Measurements from ENCODE around the gene PITHD1. TPM values are rescaled to one million over a fixed set of nuclear protein-coding genes. Genes with fewer than 3 reads are reported as not detected.

Gene PITHD1
- total and polyA plus RNA-seq, 10 of the 15 experiments (the other 5 are each of a cell fraction or from before 2014, with no cell fraction given), result 23.7 to 82.2 (median 67.0) TPM

DNA sequence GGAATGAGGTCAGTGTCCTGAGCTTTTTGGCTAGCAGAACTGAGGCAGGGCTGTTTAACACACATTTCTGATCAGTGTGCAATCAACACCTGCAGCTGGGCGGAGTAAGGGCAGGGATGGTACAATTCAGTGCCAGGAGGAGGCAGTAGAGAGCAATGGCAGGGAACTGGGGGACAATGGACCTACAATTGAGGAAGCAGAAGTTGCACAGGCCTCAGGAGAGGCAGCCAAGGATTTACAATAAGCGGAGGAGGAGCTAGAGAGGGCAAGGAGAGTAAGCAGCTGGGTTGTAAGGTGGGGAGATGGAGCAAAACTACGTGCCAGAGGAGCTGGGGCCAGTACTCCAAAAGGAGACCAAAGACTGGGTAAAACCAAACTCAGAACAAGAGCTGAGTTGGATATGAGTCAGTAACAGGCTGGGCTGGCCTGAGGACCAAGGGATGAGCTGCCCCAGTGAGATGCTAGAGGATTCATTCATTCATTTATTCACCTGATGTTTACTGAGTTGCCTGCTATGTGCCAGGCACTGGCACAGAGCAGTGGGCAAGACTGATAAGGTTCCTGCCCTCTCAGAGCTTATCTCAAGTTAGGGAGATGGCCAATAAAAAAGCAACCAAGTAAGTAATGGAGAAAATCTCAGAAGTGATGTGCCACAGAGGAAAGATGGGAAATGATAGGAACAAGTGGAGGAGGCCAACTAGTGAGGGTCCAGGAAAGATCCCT, 32.8 kb downstream of the PITHD1 start (continued):
- TF ChIP-seq, protein P1, sequence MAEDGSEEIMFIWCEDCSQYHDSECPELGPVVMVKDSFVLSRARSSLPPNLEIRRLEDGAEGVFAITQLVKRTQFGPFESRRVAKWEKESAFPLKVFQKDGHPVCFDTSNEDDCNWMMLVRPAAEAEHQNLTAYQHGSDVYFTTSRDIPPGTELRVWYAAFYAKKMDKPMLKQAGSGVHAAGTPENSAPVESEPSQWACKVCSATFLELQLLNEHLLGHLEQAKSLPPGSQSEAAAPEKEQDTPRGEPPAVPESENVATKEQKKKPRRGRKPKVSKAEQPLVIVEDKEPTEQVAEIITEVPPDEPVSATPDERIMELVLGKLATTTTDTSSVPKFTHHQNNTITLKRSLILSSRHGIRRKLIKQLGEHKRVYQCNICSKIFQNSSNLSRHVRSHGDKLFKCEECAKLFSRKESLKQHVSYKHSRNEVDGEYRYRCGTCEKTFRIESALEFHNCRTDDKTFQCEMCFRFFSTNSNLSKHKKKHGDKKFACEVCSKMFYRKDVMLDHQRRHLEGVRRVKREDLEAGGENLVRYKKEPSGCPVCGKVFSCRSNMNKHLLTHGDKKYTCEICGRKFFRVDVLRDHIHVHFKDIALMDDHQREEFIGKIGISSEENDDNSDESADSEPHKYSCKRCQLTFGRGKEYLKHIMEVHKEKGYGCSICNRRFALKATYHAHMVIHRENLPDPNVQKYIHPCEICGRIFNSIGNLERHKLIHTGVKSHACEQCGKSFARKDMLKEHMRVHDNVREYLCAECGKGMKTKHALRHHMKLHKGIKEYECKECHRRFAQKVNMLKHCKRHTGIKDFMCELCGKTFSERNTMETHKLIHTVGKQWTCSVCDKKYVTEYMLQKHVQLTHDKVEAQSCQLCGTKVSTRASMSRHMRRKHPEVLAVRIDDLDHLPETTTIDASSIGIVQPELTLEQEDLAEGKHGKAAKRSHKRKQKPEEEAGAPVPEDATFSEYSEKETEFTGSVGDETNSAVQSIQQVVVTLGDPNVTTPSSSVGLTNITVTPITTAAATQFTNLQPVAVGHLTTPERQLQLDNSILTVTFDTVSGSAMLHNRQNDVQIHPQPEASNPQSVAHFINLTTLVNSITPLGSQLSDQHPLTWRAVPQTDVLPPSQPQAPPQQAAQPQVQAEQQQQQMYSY (CRISPR knock-in tag; IDR thresholded peaks at IDR 0.05), result no peak
- TF ChIP-seq CHD2 (IDR thresholded peaks at IDR 0.05; ENCODE audit: borderline replicate concordance, low read depth, low read length) (no peak), TCF12 (IDR thresholded peaks at IDR 0.05; ENCODE audit: low read depth, low read length) (0 out of 2 replicates have a peak, but pooled peaks have one; percentile 40), PML (IDR thresholded peaks at IDR 0.05; ENCODE audit: low read length) (no peak), TCF7 (IDR thresholded peaks at IDR 0.05; ENCODE audit: borderline replicate concordance) (no peak), RUNX3 (IDR thresholded peaks at IDR 0.05; ENCODE audit: low read length) (no peak), NR2C2 (IDR thresholded peaks at IDR 0.05; ENCODE audit: borderline replicate concordance, control insufficient read depth, insufficient read length, low read depth) (no peak), ZSCAN29 (IDR thresholded peaks at IDR 0.05) (no peak), ZNF274 (IDR thresholded peaks at IDR 0.05; ENCODE audit: insufficient read depth, insufficient read length) (no peak), SMC3 (IDR thresholded peaks at IDR 0.05; ENCODE audit: borderline replicate concordance, low read length) (peak; percentile 82), HDAC2 (IDR thresholded peaks at IDR 0.05) (no peak), MTA2 (IDR thresholded peaks at IDR 0.05; ENCODE audit: low read depth) (no peak), POLR2AphosphoS5 (IDR thresholded peaks at IDR 0.05; ENCODE audit: low read length) (no peak), POLR2A (IDR thresholded peaks at IDR 0.05; ENCODE audit: low read depth, low read length) (no peak), ZBED1 (IDR thresholded peaks at IDR 0.05; ENCODE audit: borderline replicate concordance) (no peak), RCOR1 (conservative IDR thresholded peaks at IDR 0.05; ENCODE audit: low read depth, low read length) (no peak), BHLHE40 (IDR thresholded peaks at IDR 0.05; ENCODE audit: borderline replicate concordance in 1 of 2, low read depth in 2 of 2, low read length in 1 of 2) (0 out of 4 replicates have a peak, but pooled peaks of 1 of the 2 experiments have one; percentile 5), KDM1A (IDR thresholded peaks at IDR 0.05; ENCODE audit: borderline replicate concordance) (no peak), ASH2L (IDR thresholded peaks at IDR 0.05; ENCODE audit: borderline replicate concordance, low read depth) (no peak), JUNB (IDR thresholded peaks at IDR 0.05) (no peak), TBL1XR1 (IDR thresholded peaks at IDR 0.05; ENCODE audit: low read depth, low read length) (no peak), RBBP5 (conservative IDR thresholded peaks at IDR 0.05) (no peak), ZZZ3 (IDR thresholded peaks at IDR 0.05; ENCODE audit: control insufficient read depth, insufficient read length, low read depth) (no peak)
- TF ChIP-seq, protein P2, sequence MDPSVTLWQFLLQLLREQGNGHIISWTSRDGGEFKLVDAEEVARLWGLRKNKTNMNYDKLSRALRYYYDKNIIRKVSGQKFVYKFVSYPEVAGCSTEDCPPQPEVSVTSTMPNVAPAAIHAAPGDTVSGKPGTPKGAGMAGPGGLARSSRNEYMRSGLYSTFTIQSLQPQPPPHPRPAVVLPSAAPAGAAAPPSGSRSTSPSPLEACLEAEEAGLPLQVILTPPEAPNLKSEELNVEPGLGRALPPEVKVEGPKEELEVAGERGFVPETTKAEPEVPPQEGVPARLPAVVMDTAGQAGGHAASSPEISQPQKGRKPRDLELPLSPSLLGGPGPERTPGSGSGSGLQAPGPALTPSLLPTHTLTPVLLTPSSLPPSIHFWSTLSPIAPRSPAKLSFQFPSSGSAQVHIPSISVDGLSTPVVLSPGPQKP (IDR thresholded peaks at IDR 0.05; ENCODE audit: low read depth, low read length), result no peak

All from GM12878 (cell line).